Activated CD8-positive, alpha-beta memory T cell treated with anti-CD3 and anti-CD28 coated beads for 4 hours (primary cell): Measurements from ENCODE around the gene SIRT3.

Experiments used
- DNase-seq, 2 donors: peaks; one replicate each; pipeline ENCODE4 v3.0.0-alpha.2; 2020; ENCODE audit warnings: low read depth in 2 of 2

SIRT3 gene

DNA sequence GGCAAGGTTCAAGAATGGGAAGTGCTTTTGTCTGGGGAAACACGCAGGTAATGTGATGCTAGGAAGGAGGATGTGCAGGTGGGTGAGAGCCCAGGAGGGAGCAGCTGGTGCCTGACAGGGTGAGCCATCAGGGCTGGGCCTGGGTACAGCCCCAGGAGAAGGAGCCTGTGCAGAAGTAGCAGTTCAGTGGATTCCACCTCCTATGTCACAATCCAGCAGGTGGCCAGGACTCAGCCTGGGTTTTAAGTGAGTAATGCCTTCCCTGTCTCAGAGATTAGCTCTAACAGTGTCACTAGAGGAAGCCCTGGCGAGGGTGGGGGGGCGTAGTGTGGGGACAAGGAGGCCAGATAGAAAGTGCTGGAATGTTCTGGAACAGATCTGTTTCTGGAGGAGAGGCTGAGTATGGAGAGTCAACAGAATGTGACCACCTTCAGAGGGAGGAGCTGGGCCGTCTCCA lies 20.5 kb downstream of the SIRT3 start:
- DNase-seq = no peak

DNA sequence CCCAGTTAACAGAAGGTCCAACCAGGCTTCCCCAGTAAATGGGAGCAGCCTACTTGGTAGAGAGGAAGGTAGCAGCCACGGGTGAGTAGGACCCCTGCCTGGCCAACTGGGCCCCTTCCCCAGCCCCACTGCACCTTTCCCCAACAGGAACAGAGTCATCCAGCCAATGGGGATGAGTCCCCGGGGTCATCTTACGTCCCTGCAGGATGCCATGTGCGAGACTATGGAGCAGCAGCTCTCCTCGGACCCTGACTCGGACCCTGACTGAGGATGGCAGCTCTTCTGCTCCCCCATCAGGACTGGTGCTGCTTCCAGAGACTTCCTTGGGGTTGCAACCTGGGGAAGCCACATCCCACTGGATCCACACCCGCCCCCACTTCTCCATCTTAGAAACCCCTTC lies 22.1 kb downstream of the SIRT3 start:
- DNase-seq = no peak

DNA sequence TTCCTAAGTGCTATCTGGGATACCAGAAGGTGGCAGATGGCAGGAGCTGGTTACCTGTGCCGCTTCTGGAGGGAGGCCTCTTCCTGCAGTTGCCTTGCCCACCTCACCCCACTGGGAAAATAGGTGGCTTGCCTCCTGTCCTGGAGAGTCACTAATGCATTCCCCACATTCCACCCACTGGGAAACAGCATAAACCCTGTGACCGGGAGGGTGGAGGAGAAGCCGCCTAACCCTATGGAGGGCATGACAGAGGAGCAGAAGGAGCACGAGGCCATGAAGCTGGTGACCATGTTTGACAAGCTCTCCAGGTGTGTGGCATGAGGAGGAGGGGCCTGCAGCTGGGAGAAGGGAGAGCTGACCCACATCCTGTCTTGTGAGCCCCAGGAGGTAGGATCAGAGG lies 23.0 kb downstream of the SIRT3 start:
- no peak for DNase-seq

DNA sequence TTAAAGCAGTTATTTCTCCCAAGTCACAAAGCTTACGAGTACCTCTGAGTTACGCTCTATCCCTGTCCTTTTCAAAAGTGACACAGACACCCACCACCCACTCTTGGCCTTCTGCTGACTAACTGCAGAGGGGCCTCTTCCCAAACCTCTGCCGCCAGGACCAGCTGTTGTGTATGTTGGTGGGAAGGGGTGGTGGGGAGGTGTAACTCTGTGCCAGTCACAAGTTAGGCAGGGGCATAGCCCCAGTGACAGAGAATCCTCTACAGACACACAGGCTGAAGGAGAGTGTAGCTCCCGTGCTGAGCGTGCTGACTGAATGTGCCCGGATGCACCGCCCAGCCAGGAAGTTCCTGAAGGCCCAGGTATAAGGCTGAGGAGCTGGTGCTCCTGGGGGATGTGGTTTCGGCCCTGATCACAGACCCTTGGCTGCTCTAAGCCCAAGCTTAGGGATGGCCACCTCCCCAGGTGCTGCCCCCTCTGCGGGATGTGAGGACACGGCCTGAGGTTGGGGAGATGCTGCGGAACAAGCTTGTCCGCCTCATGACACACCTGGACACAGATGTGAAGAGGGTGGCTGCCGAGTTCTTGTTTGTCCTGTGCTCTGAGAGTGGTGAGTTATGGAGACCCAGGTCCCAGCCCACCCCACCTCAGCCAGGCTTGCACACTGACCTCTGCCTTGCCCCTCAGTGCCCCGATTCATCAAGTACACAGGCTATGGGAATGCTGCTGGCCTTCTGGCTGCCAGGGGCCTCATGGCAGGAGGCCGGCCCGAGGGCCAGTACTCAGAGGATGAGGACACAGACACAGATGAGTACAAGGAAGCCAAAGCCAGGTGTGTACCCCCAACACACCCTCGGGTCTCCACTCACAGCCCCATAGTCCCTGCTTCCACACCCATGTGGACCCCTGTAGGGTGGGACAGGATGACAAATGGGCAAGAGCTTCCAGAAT lies 23.7 kb downstream of the SIRT3 start:
- DNase-seq = no peak

DNA sequence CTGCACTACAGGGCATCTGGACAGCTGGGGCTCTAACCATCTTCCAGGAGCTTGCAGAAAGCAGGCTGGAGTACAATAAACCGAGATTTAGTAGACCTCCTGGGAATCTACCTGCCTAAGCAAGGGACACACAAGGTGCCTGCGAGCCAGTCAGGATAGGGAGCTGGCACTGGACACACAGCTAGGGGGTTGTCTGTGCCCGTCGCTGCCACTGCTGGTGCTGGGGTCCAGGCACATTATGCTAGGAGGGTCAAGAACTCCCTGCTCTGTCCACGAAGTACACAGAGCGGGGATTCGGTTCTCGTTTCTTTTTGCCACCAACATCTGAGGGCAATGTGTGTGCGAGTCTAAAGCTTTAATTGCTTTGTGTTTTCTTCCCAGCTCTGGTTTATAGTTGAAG lies 24.4 kb downstream of the SIRT3 start:
- no peak for DNase-seq

DNA sequence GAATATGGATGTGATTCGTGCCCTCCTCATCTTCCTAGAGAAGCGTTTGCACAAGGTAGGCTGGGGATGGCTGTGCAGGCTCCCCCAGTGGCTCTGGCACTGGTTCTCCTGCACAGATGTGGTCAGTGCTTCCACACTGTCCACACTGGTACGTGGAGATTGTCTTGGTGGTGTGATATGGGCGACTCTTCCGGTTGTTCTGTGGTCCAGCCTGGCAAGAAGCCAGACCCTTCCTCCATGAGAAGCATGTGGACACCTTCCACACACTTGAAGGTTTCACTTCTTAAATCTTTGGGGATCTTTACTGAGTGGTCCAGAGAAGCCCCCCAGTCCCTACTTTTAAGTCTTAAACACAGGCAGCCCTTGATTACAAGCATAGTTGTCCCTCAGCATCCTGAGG lies 24.8 kb downstream of the SIRT3 start:
- DNase-seq = no peak

DNA sequence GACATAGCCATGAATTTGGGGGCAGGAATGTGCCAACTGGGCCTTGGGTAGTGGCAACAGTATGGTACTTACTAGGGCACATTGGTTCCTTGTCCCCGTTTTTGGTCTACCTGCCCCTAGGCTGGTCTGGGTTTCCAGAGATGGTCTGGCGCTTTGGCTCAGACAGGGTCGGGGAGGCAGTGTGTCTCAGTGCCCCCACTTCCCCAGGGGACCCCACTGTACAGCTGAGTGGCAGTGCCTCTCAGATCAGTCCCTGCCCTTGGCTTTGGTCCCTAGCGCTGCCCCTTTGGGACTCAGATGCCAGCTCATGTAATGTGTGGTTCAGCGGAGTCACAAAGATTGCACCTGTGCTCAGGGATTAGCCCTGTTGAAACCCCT lies 25.4 kb downstream of the SIRT3 start:
- DNase-seq = no peak

DNA sequence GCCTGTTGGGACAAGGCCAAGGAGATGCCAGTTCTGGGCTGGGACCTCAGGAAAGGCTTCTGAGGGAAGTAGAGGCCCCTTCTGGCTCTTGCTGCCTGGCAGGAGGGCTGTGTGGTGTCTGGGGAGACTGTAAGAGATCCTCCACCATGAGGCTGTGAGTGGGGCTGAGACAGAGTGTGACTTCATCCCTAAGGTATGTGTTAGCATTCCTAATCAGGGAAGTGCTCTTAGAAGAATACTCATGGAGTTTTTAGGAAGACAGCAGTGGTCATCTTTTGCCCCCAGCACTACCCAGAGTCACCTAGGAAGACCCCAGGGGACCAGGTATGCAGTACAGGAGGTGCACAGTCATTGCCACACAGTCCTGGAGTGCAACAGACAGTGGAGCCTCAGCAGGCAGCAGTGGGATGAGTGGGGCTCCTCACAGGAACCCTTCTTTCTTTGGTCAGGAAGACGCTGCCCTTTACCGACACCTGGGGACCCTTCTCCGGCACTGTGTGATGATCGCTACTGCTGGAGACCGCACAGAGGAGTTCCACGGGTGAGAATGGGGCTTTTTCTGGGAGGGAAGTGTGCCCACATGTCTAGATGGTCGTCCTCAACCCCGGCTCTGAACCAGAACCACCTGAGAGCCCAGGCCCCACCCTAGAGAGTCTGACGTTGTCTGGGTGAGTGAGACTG lies 25.9 kb downstream of the SIRT3 start:
- no peak for DNase-seq

DNA sequence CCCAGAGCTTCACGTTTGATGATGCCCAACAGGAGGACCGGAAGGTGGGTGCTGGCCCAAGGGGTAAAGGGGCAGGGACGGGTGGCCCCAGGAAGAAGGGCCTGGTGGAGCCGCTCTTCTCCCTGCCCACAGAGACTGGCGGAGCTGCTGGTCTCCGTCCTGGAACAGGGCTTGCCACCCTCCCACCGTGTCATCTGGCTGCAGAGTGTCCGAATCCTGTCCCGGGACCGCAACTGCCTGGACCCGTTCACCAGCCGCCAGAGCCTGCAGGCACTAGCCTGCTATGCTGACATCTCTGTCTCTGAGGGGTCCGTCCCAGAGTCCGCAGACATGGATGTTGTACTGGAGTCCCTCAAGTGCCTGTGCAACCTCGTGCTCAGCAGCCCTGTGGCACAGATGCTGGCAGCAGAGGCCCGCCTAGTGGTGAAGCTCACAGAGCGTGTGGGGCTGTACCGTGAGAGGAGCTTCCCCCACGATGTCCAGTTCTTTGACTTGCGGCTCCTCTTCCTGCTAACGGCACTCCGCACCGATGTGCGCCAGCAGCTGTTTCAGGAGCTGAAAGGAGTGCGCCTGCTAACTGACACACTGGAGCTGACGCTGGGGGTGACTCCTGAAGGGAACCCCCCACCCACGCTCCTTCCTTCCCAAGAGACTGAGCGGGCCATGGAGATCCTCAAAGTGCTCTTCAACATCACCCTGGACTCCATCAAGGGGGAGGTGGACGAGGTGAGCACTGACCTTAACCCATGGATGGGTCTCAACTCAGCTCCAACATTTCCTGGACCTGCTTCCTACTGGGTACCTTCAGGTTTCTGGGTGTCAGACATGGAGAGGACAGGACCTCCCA lies 26.6 kb downstream of the SIRT3 start:
- DNase-seq = no peak

DNA sequence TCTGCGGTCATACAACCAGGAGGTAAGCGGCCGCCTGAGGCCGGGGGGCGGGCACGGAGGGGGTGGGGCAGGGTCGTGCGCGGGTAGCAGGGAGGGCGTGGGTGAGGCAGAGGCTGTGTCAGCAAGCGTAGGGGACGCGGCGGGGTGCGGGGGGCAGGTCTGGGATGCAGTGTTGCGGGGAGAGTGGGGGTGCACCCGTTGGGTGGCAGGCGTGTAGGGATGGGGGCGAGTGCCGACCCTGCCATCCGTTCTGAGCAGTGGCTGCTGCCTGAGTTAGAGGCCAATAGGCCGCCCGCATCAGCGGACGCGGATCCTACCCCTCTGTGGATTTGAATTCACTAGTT lies 27.3 kb downstream of the SIRT3 start:
- DNase-seq = no peak

DNA sequence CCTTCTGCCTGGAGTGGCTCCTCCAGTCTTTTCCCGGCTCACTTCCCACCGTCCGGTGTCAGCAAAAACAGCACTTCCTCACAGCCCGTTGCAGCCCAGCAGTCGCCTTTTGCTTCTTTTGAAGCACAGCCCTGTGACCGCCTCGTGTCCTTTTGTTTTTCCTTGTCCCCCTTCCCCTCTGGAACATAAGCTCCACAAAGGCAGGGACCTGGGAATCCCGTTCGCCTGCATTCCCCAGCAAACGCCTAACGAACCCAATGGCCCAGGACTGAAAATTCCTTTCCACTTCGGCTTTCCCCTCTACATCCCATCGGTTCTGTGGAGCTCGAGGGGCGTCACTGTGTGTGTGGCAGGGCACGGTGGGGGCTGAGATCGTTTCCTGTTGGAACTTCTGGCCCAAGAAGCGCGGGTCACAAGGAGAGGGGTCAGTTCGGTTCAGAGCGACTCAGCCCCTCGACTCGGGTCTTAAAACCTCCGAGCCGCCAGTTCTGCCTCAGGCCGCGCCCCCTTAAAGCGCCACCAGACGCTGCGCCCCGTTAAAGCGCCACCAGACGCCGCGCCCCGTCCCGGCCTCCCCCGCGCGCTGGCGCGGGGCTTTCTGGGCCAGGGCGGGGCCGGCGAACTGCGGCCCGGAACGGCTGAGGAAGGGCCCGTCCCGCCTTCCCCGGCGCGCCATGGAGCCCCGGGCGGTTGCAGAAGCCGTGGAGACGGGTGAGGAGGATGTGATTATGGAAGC lies 27.8 kb downstream of the SIRT3 start:
- DNase-seq = peak; percentile 65 to 70

DNA sequence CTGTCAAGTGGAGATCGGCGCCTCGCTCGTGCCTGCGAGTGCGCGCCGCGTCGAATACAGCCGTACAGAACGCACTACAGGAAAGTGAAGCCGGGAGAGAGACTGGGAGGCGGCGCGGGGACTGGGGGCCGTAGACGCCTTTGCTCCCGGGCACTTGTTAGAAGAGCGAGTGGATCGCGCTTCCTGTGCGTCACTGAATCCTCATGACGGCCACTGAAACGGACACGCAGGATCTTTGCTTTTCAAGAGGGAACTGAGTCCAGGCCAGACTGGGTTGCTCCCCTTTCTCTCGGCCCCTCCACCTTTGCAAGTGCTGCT lies 28.3 kb downstream of the SIRT3 start:
- no peak for DNase-seq

DNA sequence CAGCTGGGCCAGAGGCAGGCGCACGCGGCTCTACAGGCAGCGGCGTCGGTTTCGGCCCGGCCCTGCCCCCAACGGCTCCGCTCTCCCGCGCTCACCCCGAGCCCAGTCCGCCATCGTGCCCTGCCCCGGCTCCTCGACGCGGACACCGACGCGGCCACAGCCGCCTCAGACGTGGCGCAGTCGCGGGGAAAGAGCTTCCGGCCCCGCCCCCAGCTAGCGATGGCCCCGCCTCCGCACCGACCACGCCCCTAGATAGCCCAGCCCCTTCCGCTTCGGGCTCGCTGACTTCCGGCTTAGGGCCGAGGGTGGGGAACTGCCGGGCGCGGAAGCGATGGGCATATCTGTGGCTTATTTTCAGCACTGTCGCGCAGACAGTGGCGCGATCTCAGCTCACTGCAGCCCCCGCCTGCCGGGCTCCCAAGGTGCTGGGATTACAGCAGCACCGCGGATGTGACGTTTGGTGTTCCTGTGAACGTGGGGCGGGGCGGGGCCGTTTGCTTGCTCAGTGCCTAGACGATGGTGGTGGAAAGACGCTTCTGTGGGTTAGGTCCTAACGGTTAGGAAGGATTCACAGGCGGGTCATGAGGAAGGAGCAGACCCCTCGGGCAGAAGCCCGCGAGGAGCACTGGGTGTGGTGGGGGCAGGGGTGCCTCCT lies 28.8 kb downstream of the SIRT3 start, which contains the start of the genes BET1L and RIC8A:
Gene BET1L (minus strand): TSS at position 192 of the 655 bp plus-strand sequence. CDS start 78 bp downstream, at position 114.
Gene RIC8A (plus strand): TSS at position 501 of the 655 bp plus-strand sequence. CDS start 1,147 bp downstream, outside the sequence.
- peak; percentile 96 for DNase-seq

DNA sequence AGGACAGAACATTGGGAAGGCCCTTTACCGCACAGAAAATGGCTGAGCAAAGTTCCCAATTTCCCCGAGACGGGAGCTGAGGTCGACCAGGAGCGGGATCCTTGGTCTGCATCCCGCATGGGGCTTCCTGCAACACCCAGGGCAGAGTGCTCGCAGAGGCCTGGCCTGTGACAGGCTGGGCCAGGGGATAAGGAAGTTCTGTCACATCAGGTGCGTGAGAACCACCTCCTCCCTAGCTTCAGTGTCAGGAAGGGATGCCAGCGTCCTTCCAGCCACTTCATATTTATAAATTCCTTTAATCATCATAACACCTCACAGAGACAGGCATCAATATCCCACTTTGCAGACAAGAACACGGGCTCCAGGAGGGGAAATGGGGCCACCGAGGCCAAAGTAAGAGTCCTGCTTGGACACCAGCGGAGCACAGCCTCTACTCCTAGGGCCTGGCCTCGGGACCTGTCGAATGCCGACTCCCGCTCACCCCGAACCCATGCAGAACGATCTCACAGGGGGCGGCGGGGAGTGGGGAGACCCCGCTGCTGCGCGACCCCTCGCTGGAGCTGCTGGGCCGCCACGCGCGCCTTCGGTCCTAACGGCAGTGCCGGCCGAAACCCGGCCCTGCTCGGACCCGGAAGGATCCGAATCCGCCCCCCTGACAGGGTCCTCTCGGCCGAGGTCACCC lies 29.5 kb downstream of the SIRT3 start:
- no peak for DNase-seq

DNA sequence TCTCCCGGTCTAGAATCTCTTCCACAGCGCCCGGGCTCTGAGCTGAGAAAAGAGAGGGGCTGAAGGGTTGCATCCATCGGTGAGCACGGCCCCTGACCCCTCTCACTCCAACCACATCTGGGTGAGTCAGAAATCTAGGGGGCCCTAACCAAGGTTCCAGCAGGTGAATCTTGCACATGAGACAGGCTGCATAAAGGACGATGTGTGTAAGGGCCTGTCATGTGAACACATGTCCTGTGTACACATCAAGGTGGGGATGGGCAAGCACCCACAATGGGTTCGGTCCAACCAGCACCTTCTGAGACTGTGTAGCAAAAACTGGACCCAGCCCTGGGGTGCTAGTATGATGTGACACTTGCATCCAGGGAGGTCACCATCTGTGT lies 30.1 kb downstream of the SIRT3 start:
- DNase-seq = no peak

DNA sequence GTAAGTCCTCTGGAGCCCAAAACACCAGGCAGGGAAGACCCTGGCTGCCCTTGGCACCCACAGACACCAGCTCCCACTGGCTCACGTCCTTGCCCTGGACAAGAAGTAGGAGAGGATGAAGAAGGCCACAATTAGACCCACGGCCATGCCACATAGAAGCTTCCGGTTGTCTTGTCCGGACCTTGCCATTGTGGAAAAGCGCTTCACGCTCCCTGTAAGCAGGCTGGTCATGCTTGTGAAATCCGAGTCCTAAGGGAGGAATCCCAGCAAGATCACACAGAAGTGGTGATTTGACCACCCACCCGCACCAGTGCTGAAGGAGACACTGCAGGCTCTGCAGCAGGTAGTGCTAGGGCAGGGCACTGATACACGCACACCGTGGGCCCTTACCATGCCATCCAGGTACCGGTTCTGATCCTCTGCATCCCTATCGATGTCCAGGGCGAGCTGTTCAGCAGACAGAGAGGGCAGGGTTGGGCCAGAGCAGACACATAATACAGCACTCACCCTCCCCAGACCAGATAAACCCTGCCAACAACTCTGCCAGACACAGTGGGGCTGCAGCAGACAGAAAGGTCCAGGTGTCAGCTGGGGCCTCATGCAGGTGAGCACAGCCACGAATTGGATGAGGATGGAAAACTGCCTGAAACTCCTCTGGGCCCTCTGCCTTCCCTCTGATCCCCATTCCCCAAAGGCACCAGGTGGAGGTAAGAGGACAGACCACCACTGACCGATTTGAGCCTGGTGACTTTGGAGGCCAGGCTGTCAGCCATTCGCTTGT lies 30.7 kb downstream of the SIRT3 start:
- no peak for DNase-seq

DNA sequence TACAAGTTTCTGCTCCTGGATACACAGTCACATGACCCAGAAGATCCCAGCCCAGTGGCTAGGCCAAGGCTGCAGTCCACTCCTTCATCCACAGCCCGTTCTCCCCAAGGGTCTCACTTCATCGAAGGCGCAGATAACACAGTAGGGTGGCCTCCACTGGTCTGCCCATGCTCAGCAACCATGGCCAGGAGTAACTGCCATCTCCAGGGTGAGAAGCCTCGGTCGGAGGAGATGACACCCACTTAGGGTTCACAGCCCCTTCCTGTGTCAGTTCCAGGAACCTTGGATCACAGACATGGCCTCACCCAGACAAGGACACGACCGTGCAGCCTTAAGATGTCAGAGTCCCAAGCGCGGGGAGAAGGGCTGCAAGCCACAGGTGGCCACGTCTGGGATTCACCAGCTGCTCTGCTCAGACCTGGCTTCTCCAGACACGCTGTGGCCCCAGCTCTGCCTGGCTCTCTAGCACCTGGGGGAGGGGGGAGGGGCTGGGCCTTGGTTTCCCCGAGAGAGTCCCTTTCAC lies 31.5 kb downstream of the SIRT3 start:
- no peak for DNase-seq

DNA sequence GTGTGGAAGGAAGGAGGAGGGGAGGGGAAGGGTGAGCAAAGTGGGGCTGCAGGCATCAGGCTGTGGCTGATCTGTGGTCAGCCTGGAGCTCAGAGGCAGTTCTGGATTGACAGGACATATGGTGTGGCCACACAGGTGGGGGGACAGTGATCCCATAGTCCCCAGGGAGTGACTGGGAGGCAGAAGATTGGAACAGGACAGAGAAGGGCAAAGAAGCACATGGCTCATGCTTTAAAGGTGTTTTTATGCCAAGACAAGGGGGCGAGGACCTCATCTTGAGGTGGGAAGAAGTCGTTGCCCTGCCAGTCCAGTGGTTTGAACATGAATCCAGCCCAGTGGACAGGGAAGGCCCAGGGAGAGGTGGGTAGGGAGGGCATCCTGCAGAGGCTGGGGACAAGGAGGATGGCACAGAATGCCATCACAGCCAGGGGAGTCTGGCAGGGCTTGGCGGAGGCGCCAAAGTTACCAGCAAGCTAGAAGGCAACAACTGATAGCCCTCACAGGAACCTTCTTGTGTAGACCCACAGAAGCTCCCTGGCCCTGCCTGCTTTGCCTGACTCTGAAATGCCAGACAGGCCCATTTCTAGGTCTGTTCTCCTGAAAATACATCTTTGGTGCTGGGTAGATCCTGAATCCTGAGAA lies 32.1 kb downstream of the SIRT3 start:
- DNase-seq = no peak
